ENCODE results near the gene ZSCAN4. TPM values are rescaled to one million over a fixed set of nuclear protein-coding genes. Genes with fewer than 3 reads are reported as not detected.

Gene ZSCAN4, protein sequence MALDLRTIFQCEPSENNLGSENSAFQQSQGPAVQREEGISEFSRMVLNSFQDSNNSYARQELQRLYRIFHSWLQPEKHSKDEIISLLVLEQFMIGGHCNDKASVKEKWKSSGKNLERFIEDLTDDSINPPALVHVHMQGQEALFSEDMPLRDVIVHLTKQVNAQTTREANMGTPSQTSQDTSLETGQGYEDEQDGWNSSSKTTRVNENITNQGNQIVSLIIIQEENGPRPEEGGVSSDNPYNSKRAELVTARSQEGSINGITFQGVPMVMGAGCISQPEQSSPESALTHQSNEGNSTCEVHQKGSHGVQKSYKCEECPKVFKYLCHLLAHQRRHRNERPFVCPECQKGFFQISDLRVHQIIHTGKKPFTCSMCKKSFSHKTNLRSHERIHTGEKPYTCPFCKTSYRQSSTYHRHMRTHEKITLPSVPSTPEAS
- not detected in 2 replicates for total RNA-seq

DNA sequence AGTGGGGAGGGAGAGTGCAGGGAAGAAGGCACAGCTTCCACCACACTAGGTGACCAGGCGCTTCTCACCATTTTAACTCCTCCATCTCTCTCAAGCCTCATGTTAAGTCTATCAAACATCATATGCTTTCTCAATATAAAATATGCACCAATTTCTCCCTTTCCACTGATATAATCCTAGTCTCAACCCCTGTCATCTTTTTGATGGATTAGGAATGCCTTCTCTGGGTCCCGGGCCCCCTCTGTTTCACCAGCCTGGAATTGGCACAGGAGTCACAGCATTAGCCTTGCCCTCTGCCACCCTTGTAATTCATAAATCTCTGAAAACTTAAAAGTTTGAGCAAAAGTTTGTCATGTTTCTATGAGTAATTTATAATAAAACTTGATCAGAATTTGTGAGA lies at the start of gene ZSCAN4:
Gene ZSCAN4 (plus strand): TSS at position 301 of the 400 bp plus-strand sequence. CDS start 7,211 bp downstream, outside the sequence.

DNA sequence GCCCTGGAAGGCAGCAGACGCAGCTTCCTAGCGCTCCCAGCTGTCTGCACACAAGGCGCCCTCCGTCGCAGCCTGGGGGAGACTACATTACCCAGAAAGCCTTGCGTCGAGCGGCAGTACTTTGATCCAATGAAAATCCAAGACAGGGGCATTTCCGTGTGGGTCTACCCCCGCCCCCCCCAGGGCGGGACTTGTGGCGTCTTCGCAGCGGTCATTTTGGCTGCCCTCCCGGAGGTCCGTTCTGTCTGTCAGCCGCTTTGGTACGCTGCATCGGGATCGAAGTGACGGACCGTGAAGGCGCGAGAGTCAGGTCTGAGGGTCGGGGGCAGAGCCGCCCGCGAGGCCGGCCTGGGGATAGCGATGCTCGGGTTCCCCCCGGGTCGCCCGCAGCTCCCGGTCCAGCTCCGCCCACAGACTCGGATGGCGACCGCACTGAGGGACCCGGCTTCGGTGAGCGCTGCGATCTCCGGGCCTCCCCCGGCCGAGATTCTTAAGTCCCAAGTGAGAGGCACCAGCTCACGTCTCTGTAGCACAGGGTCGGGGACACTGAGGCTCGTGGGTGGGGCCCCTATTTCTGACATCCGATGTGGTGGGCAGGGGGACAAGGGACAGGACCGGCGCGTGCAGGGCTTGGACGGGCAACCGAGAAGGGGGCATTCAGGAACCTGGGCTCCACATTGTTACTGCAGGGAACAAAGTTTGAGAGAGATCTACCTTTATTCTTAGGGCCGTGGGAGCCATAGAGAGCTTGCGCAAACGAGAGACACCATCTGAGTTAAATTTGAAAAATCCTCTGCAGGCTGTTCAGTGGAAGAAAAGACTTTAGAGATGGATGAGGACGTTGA lies 35.5 kb upstream of the ZSCAN4 start, which contains the start of gene ZNF211:
Gene ZNF211 (plus strand): TSS at position 182 of the 845 bp plus-strand sequence. CDS start 179 bp downstream, at position 361.

DNA sequence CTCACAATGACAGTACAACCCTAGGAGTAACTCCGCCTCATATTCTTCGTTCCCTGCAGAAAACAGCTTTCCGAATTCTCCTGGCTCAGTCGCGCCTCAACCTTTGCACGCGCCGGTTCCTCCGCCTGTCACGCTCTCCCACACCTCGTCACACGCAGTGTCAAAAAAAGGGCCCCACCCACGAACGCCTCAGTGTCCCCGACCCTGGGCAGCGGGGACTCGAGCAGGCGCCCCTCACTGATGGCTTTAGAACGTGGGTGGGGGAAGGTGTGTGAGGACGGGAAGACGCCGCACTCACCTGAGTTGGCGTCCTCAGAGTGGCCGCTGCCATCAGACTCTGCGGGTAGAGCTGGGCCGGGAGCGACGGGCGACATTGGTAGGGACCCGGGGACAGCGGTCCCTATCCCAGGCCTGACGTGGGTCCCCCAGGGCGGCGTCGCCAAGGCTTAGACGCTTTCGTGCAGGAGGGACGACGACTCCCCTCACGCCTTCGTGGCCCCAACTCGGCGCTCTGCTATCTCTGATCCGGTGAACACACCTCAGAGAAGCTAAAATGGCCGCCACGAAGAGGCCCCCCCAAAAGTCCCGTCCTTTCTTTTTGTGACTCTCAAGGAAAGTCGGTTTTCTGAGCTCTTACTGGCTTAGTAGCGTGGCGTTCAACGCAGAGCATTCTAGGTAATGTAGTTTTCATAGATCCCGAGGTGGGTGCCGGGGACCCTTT lies 40.1 kb downstream of the ZSCAN4 start, which contains the start of gene ZNF154:
Gene ZNF154 (minus strand): TSS at position 564 of the 721 bp plus-strand sequence. CDS start 233 bp downstream, at position 331.

Other genes starting within 250 kb of the ZSCAN4 start
- 7.5 and 16.3 TPM in 2 replicates for gene ZNF749, start 233.6 kb upstream of the ZSCAN4 start, total RNA-seq
- under 0.01 TPM in 1 of 2 replicates, not detected in the other for gene VN1R1, start 211.8 kb upstream of the ZSCAN4 start, total RNA-seq
- 3.9 and 11.2 TPM in 2 replicates for gene ZNF772, start 191.4 kb upstream of the ZSCAN4 start, total RNA-seq
- 3.7 and 9.6 TPM in 2 replicates for gene ZNF419, start 181.2 kb upstream of the ZSCAN4 start, total RNA-seq
- gene ZNF773, start 169.0 kb upstream of the ZSCAN4 start, total RNA-seq = 3.9 and 13.6 TPM in 2 replicates
- 2.3 and 4.6 TPM in 2 replicates for gene ZNF549, start 141.6 kb upstream of the ZSCAN4 start, total RNA-seq
- 2.8 and 3.9 TPM in 2 replicates for gene ZNF550, start 109.1 kb upstream of the ZSCAN4 start, total RNA-seq
- 2.6 and 4.2 TPM in 2 replicates for gene ZNF416, start 90.0 kb upstream of the ZSCAN4 start, total RNA-seq
- gene ZIK1, start 84.8 kb upstream of the ZSCAN4 start, total RNA-seq = 4.1 and 7.5 TPM in 2 replicates
- 3.5 and 4.1 TPM in 2 replicates for gene ZNF530, start 69.0 kb upstream of the ZSCAN4 start, total RNA-seq
- gene ZNF134, start 54.7 kb upstream of the ZSCAN4 start, total RNA-seq = 9.6 and 17.4 TPM in 2 replicates
- gene ZNF211, start 35.8 kb upstream of the ZSCAN4 start, total RNA-seq = 4.2 and 7.5 TPM in 2 replicates
- 4.6 and 7.2 TPM in 2 replicates for gene ZNF551, start 13.0 kb downstream of the ZSCAN4 start, total RNA-seq
- 0.98 and 2.2 TPM in 2 replicates for gene ZNF154, start 40.3 kb downstream of the ZSCAN4 start, total RNA-seq
- 2.9 and 4.7 TPM in 2 replicates for gene ZNF671, start 58.7 kb downstream of the ZSCAN4 start, total RNA-seq
- gene ZNF776, start 77.9 kb downstream of the ZSCAN4 start, total RNA-seq = 8.0 and 14.2 TPM in 2 replicates
- 6.8 and 8.1 TPM in 2 replicates for gene ZNF586, start 100.7 kb downstream of the ZSCAN4 start, total RNA-seq
- 3.9 and 5.8 TPM in 2 replicates for gene ZNF552, start 146.0 kb downstream of the ZSCAN4 start, total RNA-seq
- gene ZNF587B, start 161.4 kb downstream of the ZSCAN4 start, total RNA-seq = 6.8 and 8.4 TPM in 2 replicates
- gene ZNF587, start 180.9 kb downstream of the ZSCAN4 start, total RNA-seq = 12.7 and 15.6 TPM in 2 replicates
- gene ZNF814, start 220.1 kb downstream of the ZSCAN4 start, total RNA-seq = 4.1 and 4.3 TPM in 2 replicates
- 5.5 and 6.1 TPM in 2 replicates for gene ZNF417, start 247.7 kb downstream of the ZSCAN4 start, total RNA-seq